GM12878 (cell line): Measurements from ENCODE around the gene CDKL2.

Source experiments
- EP300 ChIP-seq, 2 experiments: fragments of 150-350 bp in 1 of 2; IDR thresholded peaks; 2 replicates each; pipeline ENCODE4 v1.6.1; 2011 to 2012; ENCODE audit warnings: low read depth in 2 of 2, low read length in 2 of 2, borderline replicate concordance in 1 of 2, improper control_type of control experiment in 1 of 2, inconsistent platforms in 1 of 2; ENCODE audit not compliant: control insufficient read depth in 1 of 2
- ETV6 ChIP-seq, 2 experiments: fragments of 450-650 bp in 1 of 2; IDR thresholded peaks in 1 of 2; conservative IDR thresholded peaks in 1 of 2; 2 replicates each; pipeline ENCODE4 v1.6.1; 2014; ENCODE audit warnings: antibody characterized with exemption in 1 of 2, borderline replicate concordance in 1 of 2, low read depth in 1 of 2, mild to moderate bottlenecking in 1 of 2, moderate library complexity in 1 of 2

GRCh38 chr4:75672461-75673026 is 42.2 kb upstream of the CDKL2 start:
- no peak for TF ChIP-seq EP300 (IDR thresholded peaks at IDR 0.05; ENCODE audit: borderline replicate concordance in 1 of 2, control insufficient read depth in 1 of 2, low read depth in 2 of 2, low read length in 2 of 2)
- no peak for TF ChIP-seq ETV6 (conservative IDR thresholded peaks at IDR 0.05 in 1 of 2, IDR thresholded peaks at IDR 0.05 in 1 of 2; ENCODE audit: borderline replicate concordance in 1 of 2, low read depth in 1 of 2)
